HG02798 (cell line): ENCODE measurements around the gene RHOBTB3.
"Not testable (repeated sequence)": the region's sequence is repeated elsewhere in the genome, so short reads cannot be mapped to it uniquely, and the experiment has no call there.

ENCODE experiments used
- ATAC-seq: cut with Tn5 transposase; IDR thresholded peaks from one replicate; pipeline ENCODE4 v1.9.1; 2021; ENCODE audit warnings: mild to moderate bottlenecking; ENCODE audit not compliant: unreplicated experiment, poor library complexity

The RHOBTB3 gene

GRCh38 chr5:95797301-95797700 lies 66.2 kb downstream of the RHOBTB3 start:
- no peak for ATAC-seq

GRCh38 chr5:95798048-95798447 lies 66.9 kb downstream of the RHOBTB3 start:
- ATAC-seq, result no peak

GRCh38 chr5:95798545-95798944 lies 67.4 kb downstream of the RHOBTB3 start:
- no peak for ATAC-seq

- ATAC-seq, result no peak
Observed at GRCh38 chr5:95799191-95799835, 68.2 kb downstream of the RHOBTB3 start.

- ATAC-seq, result no peak
Observed at GRCh38 chr5:95800553-95800952, 69.4 kb downstream of the RHOBTB3 start.

GRCh38 chr5:95801532-95801931 lies 70.4 kb downstream of the RHOBTB3 start:
- ATAC-seq, result no peak

GRCh38 chr5:95801961-95802360 lies 70.8 kb downstream of the RHOBTB3 start:
- no peak for ATAC-seq

- ATAC-seq, result no peak
Observed at GRCh38 chr5:95803271-95804148, 72.4 kb downstream of the RHOBTB3 start.

- no peak for ATAC-seq
Observed at GRCh38 chr5:95804736-95805539, 73.8 kb downstream of the RHOBTB3 start.

GRCh38 chr5:95806687-95807086 lies 75.6 kb downstream of the RHOBTB3 start:
- no peak for ATAC-seq

GRCh38 chr5:95808013-95808685 lies 77.0 kb downstream of the RHOBTB3 start:
- peak; percentile 9 for ATAC-seq

- peak; percentile 100 for ATAC-seq
Observed at GRCh38 chr5:95808686-95809413, 77.7 kb downstream of the RHOBTB3 start.

- no peak for ATAC-seq
Observed at GRCh38 chr5:95809414-95809960, 78.4 kb downstream of the RHOBTB3 start.

GRCh38 chr5:95810305-95811125 lies 79.4 kb downstream of the RHOBTB3 start:
- ATAC-seq, result no peak

- not testable (repeated sequence) for ATAC-seq
Observed at GRCh38 chr5:95811126-95811423, 79.9 kb downstream of the RHOBTB3 start.

GRCh38 chr5:95811461-95812073 lies 80.4 kb downstream of the RHOBTB3 start:
- not testable (repeated sequence) for ATAC-seq

GRCh38 chr5:95812074-95812471 lies 80.9 kb downstream of the RHOBTB3 start:
- ATAC-seq, result no peak

GRCh38 chr5:95813035-95813434 lies 81.9 kb downstream of the RHOBTB3 start:
- ATAC-seq, result not testable (repeated sequence)
